ENCODE measurements around the gene SEC24C.
A peak's percentile ranks its signal among the peaks of the same experiment; 100 is the strongest.
"Not testable (repeated sequence)": the region's sequence is repeated elsewhere in the genome, so short reads cannot be mapped to it uniquely, and the experiment has no call there.

The SEC24C gene

GRCh38 chr10:73732931-73733623, 11.1 kb upstream of the SEC24C start:
- DNase-seq: no peak

GRCh38 chr10:73734028-73734720, 10.0 kb upstream of the SEC24C start:
- no peak for DNase-seq

- no peak for DNase-seq
Measured at GRCh38 chr10:73734796-73735305, 9.3 kb upstream of the SEC24C start.

- not testable (repeated sequence) for DNase-seq
Measured at GRCh38 chr10:73740501-73741254, 3.5 kb upstream of the SEC24C start.

- DNase-seq: no peak
Measured at GRCh38 chr10:73742454-73742734, 1.8 kb upstream of the SEC24C start.

GRCh38 chr10:73743327-73743904, 756 bp upstream of the SEC24C start:
- DNase-seq: no peak

GRCh38 chr10:73744664-73744975, 448 bp downstream of the SEC24C start:
- peak; percentile 59 for DNase-seq

GRCh38 chr10:73746721-73747120, 2.5 kb downstream of the SEC24C start:
- peak; percentile 50 for DNase-seq

- no peak for DNase-seq
Measured at GRCh38 chr10:73750819-73751218, 6.6 kb downstream of the SEC24C start.

GRCh38 chr10:73756183-73756582, 12.0 kb downstream of the SEC24C start:
- no peak for DNase-seq

- DNase-seq: no peak
Measured at GRCh38 chr10:73758704-73759511, 14.7 kb downstream of the SEC24C start.

GRCh38 chr10:73759512-73760115, 15.4 kb downstream of the SEC24C start:
- DNase-seq: no peak

- DNase-seq: no peak
Measured at GRCh38 chr10:73761781-73762180, 17.6 kb downstream of the SEC24C start.

GRCh38 chr10:73762915-73763314, 18.7 kb downstream of the SEC24C start:
- no peak for DNase-seq

- no peak for DNase-seq
Measured at GRCh38 chr10:73763343-73763742, 19.2 kb downstream of the SEC24C start.

- no peak for DNase-seq
Measured at GRCh38 chr10:73765066-73765465, 20.9 kb downstream of the SEC24C start.

GRCh38 chr10:73768881-73769280, 24.7 kb downstream of the SEC24C start:
- peak; percentile 74 for DNase-seq

GRCh38 chr10:73769396-73769795, 25.2 kb downstream of the SEC24C start:
- DNase-seq: no peak

- no peak for DNase-seq
Measured at GRCh38 chr10:73771722-73772280, 27.6 kb downstream of the SEC24C start.

- DNase-seq: peak; percentile 92
Measured at GRCh38 chr10:73772281-73773151, 28.3 kb downstream of the SEC24C start.
